Epithelial cell of prostate (primary cell): Measurements from ENCODE around the gene VPS9D1.
"Not testable (repeated sequence)": the region's sequence is repeated elsewhere in the genome, so short reads cannot be mapped to it uniquely, and the experiment has no call there.

Experiments used
- DNase-seq: peaks from one replicate; pipeline ENCODE4 v3.0.0-alpha.2; 2011; ENCODE audit warnings: low read depth, low spot score
- H3K27ac ChIP-seq: fragments of 450-650 bp; 2 replicates; pipeline ENCODE4 v1.5.1; 2017; ENCODE audit warnings: mild to moderate bottlenecking

VPS9D1 gene

GRCh38 chr16:89695875-89696669, 24.6 kb downstream of the VPS9D1 start:
- DNase-seq = no peak

DNA sequence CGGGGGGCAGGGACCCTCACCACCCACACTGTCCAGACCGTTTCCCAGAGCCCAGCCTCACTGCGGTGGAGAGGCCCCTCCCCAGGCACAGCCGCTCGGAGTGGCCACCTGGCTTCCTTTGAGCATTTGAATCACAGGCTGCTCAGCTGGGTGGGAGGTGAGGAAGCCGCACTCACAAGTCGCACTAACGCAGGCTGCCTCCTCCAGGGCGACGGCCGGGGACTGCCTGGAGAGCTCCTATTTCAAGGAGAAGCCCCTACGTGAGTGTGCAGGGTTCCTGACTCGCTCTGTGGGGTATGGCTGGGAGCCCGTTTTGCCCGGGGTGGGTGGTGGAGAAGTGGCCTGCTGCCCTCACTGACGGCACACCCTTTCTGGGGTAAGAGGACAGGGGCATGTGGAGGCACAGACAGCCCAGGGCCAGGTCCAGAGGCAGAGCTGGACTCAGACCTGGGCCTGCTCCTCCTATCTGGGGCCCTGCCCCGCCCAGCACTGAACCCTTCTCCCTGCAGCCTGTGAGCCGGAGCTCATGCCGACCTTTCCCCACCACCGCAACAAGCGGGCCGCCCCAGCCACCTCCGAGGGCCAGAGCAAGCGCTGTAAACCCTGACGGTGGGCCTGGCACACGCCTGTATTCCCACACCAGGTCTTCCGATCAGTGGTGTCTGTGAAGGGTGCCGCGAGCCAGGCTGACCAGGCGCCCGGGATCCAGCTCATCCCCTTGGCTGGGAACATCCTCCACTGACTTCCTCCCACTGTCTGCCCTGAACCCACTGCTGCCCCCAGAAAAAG, 25.4 kb downstream of the VPS9D1 start:
- no peak for DNase-seq
- no peak overlapping the region for H3K27ac ChIP-seq

More at GRCh38 chr16:89695875-89696669, 24.6 kb downstream of the VPS9D1 start:
- H3K27ac ChIP-seq = no peak overlapping the region

- H3K27ac ChIP-seq, DNase-seq: not testable (repeated sequence)
Measured at GRCh38 chr16:89694784-89695085, 26.0 kb downstream of the VPS9D1 start.

DNA sequence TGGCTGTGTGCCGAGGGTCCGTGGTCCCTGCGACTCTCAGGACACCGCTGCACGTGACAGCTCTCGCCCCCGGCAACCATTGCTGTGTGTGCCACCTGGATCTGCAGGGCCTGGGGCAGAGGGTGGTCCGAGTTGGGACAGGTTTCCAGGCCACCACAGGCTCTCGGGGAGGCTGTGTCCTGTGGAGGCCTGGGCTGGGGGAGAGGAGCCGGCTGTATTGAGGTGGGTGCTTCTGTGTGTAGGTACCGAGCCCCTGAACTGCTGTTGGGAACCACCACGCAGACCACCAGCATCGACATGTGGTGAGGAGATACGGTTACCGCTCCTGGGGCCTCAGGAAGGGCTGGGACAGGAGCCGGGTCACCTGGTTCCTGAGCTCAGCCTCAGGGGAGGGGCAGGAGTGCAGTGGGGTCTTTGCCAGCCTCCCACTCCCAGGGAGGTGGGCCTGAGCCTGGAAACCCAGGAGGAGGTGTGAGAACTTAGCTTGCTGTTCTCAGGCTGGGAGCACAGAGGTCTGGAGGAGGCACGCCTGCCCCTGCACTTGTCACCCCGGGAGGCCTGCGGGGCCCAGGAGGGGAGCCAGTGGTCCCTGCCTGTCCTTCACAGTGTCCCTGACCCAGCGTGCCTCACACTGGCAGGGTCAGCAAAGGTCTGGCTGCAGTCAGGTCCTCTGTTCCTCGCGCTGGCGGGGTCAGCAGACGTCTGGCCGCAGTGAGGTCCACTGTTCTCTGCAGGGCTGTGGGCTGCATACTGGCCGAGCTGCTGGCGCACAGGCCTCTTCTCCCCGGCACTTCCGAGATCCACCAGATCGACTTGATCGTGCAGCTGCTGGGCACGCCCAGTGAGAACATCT, 26.5 kb downstream of the VPS9D1 start:
- DNase-seq = no peak
- H3K27ac ChIP-seq = no peak overlapping the region

GRCh38 chr16:89693289-89693731, 27.4 kb downstream of the VPS9D1 start:
- DNase-seq = no peak
- H3K27ac ChIP-seq = no peak overlapping the region

GRCh38 chr16:89691986-89692569, 28.6 kb downstream of the VPS9D1 start:
- DNase-seq = no peak
- H3K27ac ChIP-seq = no peak overlapping the region

DNA sequence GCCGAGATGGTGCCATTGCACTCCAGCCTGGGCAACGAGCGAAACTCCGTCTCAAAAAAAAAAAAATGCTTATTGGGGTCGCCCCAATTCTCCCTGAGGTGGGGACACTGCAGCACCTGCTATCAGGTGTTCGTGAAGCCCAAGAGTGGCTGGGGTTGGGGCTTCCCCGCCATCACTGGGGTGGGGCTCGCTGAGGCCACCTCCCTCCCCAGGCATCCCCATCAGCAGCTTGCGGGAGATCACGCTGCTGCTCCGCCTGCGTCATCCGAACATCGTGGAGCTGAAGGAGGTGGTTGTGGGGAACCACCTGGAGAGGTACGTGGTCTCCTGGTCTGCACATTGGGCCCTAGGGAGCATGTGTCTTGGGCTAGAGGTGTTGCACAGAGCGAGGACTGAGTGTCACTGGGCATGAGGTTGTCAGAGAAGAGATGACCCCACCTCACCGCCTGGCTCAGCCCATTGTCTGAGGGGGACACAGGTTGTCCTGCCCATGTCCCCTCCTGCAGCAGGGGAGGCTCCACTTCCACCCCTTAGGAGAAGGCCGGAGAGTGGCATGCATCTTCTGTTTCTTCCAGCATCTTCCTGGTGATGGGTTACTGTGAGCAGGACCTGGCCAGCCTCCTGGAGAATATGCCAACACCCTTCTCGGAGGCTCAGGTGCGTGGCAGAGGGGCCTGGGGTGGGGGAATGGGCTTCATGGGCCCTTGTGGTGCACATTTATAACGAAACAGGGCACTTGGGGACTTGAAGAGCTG, 29.3 kb downstream of the VPS9D1 start:
- DNase-seq = no peak
- no peak overlapping the region for H3K27ac ChIP-seq

DNA sequence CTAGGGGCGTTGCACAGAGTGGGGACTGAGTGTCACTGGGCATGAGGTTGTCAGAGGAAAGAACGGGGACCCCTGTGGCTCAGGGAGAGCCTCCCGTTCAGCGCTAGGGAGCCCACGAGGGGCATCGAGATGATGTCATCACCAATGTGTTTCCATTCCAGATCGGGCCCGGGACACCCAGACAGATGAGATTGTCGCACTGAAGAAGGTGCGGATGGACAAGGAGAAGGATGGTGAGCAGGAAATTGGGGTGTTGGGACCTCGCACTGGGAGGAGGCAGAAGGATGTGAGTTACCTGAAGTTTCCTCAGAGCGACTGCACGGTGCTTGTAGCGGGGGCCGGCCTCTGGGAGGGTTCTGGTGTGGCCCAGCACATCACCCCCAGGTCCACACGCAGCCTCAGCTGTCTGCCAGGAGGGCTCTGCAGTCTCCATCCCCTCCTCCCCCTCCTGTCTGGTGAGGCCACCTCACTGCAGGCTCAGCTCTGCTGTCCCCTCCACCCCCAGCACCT, 30.3 kb downstream of the VPS9D1 start:
- no peak for DNase-seq
- H3K27ac ChIP-seq = no peak overlapping the region

DNA sequence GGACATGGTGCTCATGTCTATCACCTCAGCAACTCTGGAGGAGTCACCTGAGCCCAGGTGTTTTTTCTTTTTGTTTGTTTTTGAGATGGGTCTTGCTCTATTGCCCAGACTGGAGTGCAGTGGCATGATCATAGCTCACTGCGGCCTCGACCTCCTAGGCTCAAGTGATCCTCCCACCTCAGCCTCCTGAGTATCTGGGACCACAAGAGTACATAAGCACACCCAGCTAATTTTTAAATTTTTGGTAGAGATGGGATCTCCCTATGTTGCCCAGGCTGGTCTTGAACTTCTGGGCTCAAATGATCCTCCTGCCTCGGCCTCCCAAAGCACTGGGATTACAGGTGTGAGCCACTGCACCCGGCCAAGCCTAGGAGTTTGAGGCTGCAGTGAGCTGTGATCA, 31.1 kb downstream of the VPS9D1 start:
- not testable (repeated sequence) for DNase-seq, H3K27ac ChIP-seq

- no peak overlapping the region for H3K27ac ChIP-seq
- DNase-seq = no peak
Measured at GRCh38 chr16:89689142-89689541, 31.6 kb downstream of the VPS9D1 start.

- no peak for DNase-seq
- H3K27ac ChIP-seq = no peak overlapping the region
Measured at GRCh38 chr16:89688395-89688794, 32.3 kb downstream of the VPS9D1 start.

- peak; percentile 14 for DNase-seq
- H3K27ac ChIP-seq = peak overlapping the region; percentile 82
Measured at GRCh38 chr16:89687092-89687940, 33.4 kb downstream of the VPS9D1 start.

- no peak for DNase-seq
- peak within 1 kb of the TSS; percentile 82 for H3K27ac ChIP-seq
Measured at GRCh38 chr16:89686520-89687091, 34.1 kb downstream of the VPS9D1 start, which contains the start of gene CDK10. Gene CDK10 (plus strand): TSS chr16:89686689. CDS start chr16:89686711, 22 bp downstream.

- no peak for DNase-seq
- no peak overlapping the region for H3K27ac ChIP-seq
Measured at GRCh38 chr16:89685916-89686315, 34.8 kb downstream of the VPS9D1 start.

DNA sequence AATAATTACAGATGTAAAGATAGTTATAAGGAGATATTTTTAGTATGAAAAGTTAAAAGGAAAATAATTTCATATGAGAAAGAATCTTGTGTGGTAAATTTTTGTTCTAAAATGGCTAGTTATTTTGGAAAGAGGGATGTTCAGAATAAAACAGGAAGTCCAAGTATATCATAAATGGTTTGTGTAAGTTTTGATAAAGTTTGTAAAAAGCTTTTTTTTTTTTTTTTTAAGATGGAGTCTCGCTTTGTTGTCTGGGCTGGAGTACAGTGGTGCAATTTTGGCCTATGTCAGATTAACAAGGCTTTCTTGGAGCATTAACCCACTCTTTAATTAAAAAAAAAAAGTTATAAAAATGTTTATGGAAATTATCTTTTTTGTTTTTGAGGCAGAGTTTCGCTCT, 42.4 kb downstream of the VPS9D1 start:
- DNase-seq = no peak
- H3K27ac ChIP-seq = no peak overlapping the region

- no peak for DNase-seq
- no peak overlapping the region for H3K27ac ChIP-seq
Measured at GRCh38 chr16:89672177-89672941, 48.3 kb downstream of the VPS9D1 start.

DNA sequence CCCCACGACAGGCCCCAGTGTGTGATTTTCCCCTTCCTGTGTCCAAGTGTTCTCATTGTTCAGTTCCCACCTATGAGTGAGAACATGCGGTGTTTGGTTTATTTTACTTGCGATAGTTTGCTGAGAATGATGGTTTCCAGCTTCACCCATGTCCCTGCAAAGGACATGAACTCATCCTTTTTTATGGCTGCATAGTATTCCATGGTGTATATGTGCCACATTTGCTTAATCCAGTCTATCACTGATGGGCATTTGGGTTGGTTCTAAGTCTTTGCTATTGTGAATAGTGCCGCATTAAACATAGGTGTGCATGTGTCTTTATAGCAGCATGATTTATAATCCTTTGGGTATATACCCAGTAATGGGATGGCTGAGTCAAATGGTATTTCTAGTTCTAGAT, 49.1 kb downstream of the VPS9D1 start:
- not testable (repeated sequence) for DNase-seq, H3K27ac ChIP-seq
